PFSK-1 (cell line): ENCODE data around the gene CEP162.

Experiments used
- FOXP2 ChIP-seq: optimal IDR thresholded peaks from 2 replicates; pipeline ENCODE3; 2011; ENCODE audit warnings: borderline replicate concordance, control low read depth, inconsistent platforms; ENCODE audit not compliant: insufficient read depth; ENCODE audit errors: extremely low read length, extremely low read depth
- POLR2AphosphoS5 ChIP-seq: IDR thresholded peaks from 2 replicates; pipeline ENCODE4 v1.6.1; 2012; ENCODE audit warnings: low read depth, mild to moderate bottlenecking, control low read depth, low read length, moderate library complexity
- REST ChIP-seq, 2 experiments: IDR thresholded peaks; 2 replicates each; pipeline versions ENCODE4 v1.6.1 to v1.8.0; 2011 to 2012; ENCODE audit warnings: low read depth in 2 of 2, low read length in 2 of 2, control low read depth in 1 of 2, inconsistent platforms in 1 of 2, mild to moderate bottlenecking in 1 of 2, moderate library complexity in 1 of 2; ENCODE audit not compliant: insufficient read depth in 1 of 2
- TAF1 ChIP-seq: IDR thresholded peaks from 2 replicates; pipeline ENCODE4 v1.6.1; 2012; ENCODE audit warnings: low read length, control low read depth, borderline replicate concordance; ENCODE audit not compliant: insufficient read depth

- TF ChIP-seq REST (IDR thresholded peaks at IDR 0.05; ENCODE audit: insufficient read depth in 1 of 2, low read depth in 2 of 2, low read length in 2 of 2): no peak
- TF ChIP-seq FOXP2: no peak
- no peak for TF ChIP-seq POLR2AphosphoS5
- TF ChIP-seq TAF1: no peak
Measured at GRCh38 chr6:84089552-84089951, 137.9 kb downstream of the CEP162 start.
